Fibroblast of gingiva (primary cell): ENCODE measurements around the gene DPPA4.
"Not testable (repeated sequence)": the region's sequence is repeated elsewhere in the genome, so short reads cannot be mapped to it uniquely, and the experiment has no call there.

Source experiments
- DNase-seq: peaks from one replicate; pipeline ENCODE4 v3.0.0-alpha.2; 2011; ENCODE audit warnings: low read depth

The DPPA4 gene

GRCh38 chr3:109337393-109337792 is at the start of gene DPPA4:
DPPA4 (minus strand) TSS chr3:109337546; CDS start chr3:109337517, 29 bp downstream.
- no peak for DNase-seq

GRCh38 chr3:109385442-109386318 is 48.3 kb upstream of the DPPA4 start:
- no peak for DNase-seq

GRCh38 chr3:109384164-109384563 is 46.8 kb upstream of the DPPA4 start:
- no peak for DNase-seq

GRCh38 chr3:109382588-109382987 is 45.2 kb upstream of the DPPA4 start:
- DNase-seq: no peak

- no peak for DNase-seq
These were observed 38.6 kb upstream of the DPPA4 start for GRCh38 chr3:109375975-109376374.

- not testable (repeated sequence) for DNase-seq
These were observed 37.1 kb upstream of the DPPA4 start for GRCh38 chr3:109374434-109374833.

GRCh38 chr3:109373933-109374332 is 36.6 kb upstream of the DPPA4 start:
- no peak for DNase-seq

- DNase-seq: no peak
These were observed 35.3 kb upstream of the DPPA4 start for GRCh38 chr3:109372639-109373038.

- no peak for DNase-seq
These were observed 32.2 kb upstream of the DPPA4 start for GRCh38 chr3:109369510-109369909.

- peak; percentile 1 for DNase-seq
These were observed 26.7 kb upstream of the DPPA4 start for GRCh38 chr3:109364088-109364487.

GRCh38 chr3:109363634-109364033 is 26.3 kb upstream of the DPPA4 start:
- DNase-seq: no peak

- no peak for DNase-seq
These were observed 25.5 kb upstream of the DPPA4 start for GRCh38 chr3:109362823-109363222.

- DNase-seq: not testable (repeated sequence)
These were observed 21.5 kb upstream of the DPPA4 start for GRCh38 chr3:109358809-109359208.

- DNase-seq: no peak
These were observed 19.3 kb upstream of the DPPA4 start for GRCh38 chr3:109356442-109357155.

- no peak for DNase-seq
These were observed 18.5 kb upstream of the DPPA4 start for GRCh38 chr3:109355625-109356441.

GRCh38 chr3:109353057-109353456 is 15.7 kb upstream of the DPPA4 start:
- DNase-seq: no peak

GRCh38 chr3:109351231-109351630 is 13.9 kb upstream of the DPPA4 start:
- DNase-seq: no peak

- no peak for DNase-seq
These were observed 9.5 kb upstream of the DPPA4 start for GRCh38 chr3:109346770-109347295.

GRCh38 chr3:109346099-109346498 is 8.8 kb upstream of the DPPA4 start:
- DNase-seq: no peak

- no peak for DNase-seq
These were observed 2.6 kb upstream of the DPPA4 start for GRCh38 chr3:109339714-109340648.

- no peak for DNase-seq
These were observed 1.9 kb upstream of the DPPA4 start for GRCh38 chr3:109339197-109339596.
